Fibroblast of skin of scalp (primary cell): ENCODE results near the gene NUDT14.
A peak's percentile ranks its signal among the peaks of the same experiment; 100 is the strongest.

Experiments used
- DNase-seq: peaks from one replicate; pipeline ENCODE4 v3.0.0-alpha.2; 2013

NUDT14 gene

DNA sequence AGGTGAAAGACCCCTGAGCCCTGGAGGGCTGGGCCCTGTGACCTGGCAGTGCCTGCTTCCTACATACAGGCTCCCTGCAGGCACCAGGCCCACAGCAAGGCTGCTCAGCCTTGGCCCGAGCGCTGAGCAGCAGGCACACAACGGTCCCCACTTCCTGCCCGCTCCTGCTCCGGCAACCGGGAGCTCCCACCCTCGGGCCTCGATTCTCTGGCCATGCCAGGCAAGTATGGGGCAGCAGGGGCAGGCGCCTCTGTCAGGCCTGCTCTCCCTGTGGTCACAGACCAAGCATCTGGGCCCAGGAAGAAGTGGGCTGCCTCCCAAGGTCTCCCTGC is 30.6 kb upstream of the NUDT14 start:
- no peak for DNase-seq

DNA sequence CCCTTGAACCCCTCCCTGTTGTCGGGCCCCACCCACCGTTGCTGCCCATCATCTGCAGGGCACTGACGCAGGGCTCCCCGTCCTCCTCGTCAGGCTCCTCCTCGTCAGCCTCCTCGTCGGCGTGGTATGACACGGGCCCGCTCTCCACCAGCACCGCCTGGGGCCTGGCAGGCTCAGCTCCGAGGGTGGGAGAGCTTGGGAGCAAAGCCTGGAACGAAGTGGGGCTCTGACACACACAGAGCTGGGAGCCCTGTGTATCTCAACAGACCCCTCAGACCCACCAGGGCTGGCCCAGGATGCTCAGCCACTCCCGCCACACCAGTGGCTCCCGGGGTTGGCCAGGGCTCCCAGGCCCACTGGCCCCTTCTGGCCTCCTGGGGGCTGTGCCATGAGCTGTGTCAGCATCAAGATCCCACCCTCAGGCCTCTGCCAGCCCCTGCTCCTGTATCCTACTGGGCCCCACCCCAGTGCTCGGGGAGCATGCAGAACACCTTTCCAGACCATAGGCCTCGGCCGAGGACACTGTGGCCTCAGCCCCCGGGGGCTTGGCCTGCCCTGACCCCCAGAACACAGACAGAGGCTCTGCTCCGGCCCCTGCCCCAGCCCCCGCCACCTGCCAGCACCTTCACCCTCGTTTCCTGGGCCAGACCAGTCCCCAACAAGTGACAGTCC is 30.1 kb upstream of the NUDT14 start:
- DNase-seq: no peak

DNA sequence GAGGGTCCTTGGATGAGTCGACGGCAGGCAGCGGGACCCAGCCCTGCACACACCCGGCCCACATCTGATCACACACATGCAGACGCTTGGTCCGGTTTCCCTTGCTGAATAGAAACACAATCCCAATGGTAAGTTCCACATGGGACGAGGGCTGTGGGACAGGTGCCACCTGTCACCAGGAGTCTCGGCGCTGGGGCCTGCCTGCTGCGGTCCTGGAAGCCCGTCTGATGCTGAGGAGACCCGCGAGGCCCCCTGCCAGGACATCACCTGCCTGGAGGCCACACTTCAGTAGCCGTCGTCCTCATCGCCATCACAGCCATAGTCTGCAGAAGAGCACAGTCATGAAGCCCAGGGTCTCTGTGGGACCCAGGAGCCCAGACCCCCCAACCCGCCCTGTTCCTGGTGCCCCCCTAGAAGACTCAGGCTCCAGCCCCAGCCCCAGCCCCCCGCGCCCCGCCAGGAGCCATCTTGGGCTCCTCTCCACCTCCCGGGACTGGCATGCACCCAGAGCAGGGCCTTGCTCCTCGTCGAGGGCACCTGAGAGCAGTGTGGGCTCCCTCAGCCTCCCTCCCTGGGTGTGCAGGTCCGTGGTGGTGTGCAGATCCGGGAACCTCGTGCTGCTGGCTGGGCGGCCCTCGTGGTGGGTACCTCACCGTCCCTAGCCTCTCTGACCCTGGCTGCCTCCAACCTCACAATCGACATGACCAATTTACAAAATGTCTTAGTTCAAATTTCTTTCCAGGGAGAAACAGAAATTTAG is 29.3 kb upstream of the NUDT14 start:
- DNase-seq: no peak

GRCh38 chr14:105209646-105210045 is 28.5 kb upstream of the NUDT14 start:
- no peak for DNase-seq

DNA sequence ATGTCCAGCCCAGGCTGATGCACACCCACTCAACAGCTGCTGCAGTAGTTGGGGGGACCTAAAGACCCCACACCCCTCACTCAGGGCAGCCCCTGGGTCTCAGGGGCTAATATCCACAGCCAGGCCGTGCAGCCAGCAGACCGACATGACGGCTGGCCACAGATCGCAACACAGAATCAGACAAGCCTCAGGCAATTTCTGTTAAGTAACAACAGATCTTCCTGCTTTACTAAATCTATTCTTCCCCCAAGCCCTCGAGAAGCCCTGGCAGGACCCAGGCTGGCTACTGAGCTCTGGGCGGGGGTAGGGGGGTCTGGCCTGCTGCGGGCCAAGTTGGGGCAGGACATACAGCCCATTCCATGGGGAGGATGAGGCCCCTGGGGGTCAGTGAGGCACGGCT is 28.0 kb upstream of the NUDT14 start:
- DNase-seq: no peak

DNA sequence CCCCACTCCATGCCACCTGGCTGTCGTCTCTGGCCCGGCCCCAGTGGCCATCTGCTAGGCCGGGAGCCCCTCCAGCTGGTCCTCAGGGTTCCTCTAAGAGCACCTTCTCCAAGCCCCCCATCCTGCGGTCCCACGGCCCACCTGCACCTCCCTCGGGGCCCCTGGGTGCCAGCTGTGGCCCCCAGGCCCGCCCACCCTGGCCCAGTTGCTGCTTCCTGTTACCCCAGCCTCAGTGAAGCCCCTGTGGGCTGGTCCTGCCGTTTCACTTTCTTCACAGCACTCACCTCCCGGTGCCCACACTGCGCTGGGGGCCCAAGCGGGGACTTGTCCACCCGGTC is 27.6 kb upstream of the NUDT14 start:
- no peak for DNase-seq

GRCh38 chr14:105207996-105208737 is 27.1 kb upstream of the NUDT14 start:
- DNase-seq: no peak

DNA sequence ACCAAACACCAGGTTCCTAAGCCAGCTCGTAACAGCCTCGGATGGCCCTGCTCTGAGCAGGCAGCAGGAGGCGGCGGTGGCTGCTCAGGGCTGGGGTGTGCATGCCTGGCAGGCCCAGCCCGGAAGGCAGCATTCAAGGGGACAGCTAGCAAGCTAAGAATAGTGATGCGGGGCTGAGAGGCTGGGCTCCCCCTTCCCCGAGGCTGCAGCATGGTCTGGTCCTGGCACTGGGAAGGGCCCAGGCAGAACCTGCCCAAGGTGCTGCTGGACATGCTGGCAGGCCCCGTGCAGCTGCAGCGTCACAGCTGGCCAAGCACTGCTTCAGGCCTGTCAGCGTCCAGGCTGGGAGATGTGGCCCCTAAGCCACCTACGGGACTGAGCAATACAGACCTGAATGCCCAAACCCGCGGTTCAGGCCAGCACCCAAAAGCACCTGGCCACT is 26.4 kb upstream of the NUDT14 start:
- DNase-seq: no peak

- no peak for DNase-seq
Observed at GRCh38 chr14:105206873-105207272, 25.8 kb upstream of the NUDT14 start.

DNA sequence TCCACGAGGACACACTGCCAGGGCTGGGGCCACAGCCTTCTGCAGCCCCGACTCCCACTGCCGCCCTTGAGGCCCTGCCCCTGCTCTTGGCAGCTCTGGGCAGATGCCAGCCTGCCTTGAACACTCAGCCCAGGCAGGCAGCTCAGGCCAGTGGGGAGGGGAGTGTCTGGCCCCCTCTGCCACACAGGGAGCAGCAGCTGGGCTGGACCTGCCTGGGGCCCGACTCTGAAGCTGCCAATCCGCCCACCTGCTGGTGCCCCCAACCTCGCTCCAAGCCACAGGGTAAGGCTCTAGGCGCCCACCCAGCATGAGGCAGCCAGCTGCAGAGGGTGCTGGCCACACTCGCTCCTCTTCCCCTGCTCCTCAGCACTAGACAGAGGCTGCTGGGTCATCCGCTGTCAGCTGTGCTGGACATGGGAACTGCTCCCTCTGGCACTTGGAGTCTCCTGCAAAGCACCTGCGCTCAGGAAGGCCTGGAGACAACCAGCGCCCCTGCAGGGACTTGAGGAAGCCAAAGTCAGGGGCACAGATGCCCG is 24.6 kb upstream of the NUDT14 start:
- DNase-seq: no peak

- DNase-seq: no peak
Observed at GRCh38 chr14:105204931-105205672, 24.0 kb upstream of the NUDT14 start.

DNA sequence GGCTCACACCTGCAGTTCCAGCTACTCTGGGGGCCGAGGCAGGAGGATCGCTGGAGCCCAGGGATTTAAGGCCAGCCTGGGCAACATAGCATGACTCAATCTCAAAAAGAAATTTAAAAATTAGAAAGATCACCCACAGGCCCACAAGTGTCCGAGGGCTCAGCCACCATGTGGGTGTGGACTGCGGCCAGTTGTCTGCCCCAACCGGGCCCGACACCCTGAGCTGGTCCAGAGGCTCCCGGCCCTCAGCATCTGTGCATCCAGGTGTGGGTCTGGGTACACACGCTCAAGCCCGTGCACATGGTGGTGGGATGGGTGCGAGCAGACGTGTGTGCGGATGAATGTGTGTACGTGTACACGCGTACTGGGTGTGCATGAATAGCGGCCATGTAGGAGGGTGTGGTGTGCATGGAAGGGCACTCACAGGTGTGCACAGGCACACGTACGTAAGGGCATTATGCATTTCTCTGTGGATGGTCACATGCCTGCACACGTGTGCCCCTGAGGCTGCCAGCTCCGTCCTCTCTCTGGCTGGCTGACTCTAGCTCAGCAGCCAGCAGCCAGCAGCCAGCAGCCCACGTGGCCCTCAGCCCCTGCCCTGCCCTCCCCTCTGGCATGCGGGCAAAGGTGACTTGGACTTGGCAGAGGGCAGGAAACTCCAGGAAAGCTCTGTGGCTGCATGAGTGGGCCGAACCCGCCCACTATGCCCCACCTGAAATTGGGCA is 23.3 kb upstream of the NUDT14 start:
- no peak for DNase-seq

DNA sequence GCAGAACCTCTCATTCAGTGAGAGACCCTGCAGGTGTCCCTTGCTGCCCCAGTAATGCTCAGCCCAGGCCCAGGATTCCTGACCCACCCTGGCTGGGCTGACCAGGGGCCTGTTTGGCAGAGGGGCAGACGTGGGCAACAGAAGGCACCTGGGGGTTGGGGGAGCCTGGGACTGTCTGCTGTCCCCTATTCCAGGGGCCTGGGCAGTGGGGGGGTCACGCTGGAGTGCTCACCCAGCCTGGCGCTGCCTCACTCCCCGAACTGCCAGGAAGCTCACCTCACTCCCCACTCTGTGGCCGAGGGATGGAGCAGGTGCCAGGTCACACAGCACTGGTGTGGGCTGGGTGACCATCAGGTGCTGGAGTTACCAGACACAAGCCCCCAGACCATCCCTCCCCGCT is 22.6 kb upstream of the NUDT14 start:
- DNase-seq: no peak

- DNase-seq: peak; percentile 65
Observed at GRCh38 chr14:105203057-105203531, 22.0 kb upstream of the NUDT14 start.

- no peak for DNase-seq
Observed at GRCh38 chr14:105201925-105202513, 20.9 kb upstream of the NUDT14 start.

- no peak for DNase-seq
Observed at GRCh38 chr14:105201156-105201924, 20.2 kb upstream of the NUDT14 start.

DNA sequence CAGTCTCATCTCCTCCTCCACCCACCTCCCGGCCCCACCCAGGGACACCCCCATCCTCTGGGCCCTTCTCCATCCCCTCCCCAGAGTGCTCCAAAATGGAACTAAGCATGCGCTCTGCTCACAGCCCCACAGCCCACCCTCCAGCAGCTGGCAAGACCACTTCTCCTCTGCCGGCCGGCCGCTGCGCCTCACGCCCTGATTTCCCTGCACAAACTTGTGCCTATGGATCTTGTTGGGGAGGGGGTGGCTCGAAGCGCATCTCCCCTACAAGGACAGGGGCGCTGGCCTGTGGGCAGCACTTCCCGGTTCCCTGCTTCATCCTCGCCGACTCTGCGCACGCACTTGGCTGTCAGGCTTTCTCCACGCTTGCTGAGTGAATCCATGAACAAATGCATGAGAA is 19.5 kb upstream of the NUDT14 start:
- no peak for DNase-seq

- no peak for DNase-seq
Observed at GRCh38 chr14:105200074-105200473, 19.0 kb upstream of the NUDT14 start.

GRCh38 chr14:105199093-105199492 is 18.0 kb upstream of the NUDT14 start:
- DNase-seq: no peak

DNA sequence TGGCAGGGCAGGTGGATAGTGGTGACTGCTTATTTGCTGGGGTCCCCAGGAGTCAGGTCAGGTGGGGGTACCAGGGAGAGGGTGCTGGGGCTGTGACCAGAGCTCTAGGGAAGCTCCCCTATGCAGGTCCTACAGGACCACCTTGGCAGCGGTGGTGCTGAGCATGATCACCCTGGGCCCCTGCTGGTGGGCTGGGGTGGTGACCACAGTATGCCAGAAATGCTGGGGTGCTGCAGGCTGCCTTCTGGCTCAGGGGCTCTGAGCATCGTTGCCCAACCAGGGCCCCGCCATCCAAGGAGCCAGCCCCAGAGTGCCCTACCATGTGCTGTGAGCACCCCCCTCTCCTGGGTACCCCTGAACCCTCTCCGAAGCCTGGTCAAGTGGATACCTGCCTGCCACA is 17.5 kb upstream of the NUDT14 start:
- DNase-seq: no peak

- peak; percentile 25 for DNase-seq
Observed at GRCh38 chr14:105197211-105197641, 16.1 kb upstream of the NUDT14 start.
